Activated CD4-positive, alpha-beta T cell treated with anti-CD3 and anti-CD28 coated beads, Interleukin-2, amount 50 U/mL, for 48 hours (primary cell): ENCODE data around the gene LYST.

Experiments used
- DNase-seq, 2 experiments: peaks; one replicate each; pipeline ENCODE4 v3.0.0-alpha.2; 2020

LYST gene

GRCh38 chr1:235709018-235709417 is 157.7 kb downstream of the LYST start:
- no peak for DNase-seq

GRCh38 chr1:235708390-235708962 is 158.2 kb downstream of the LYST start:
- peak in 1 of 2 experiments; percentile 8 for DNase-seq

GRCh38 chr1:235703506-235703905 is 163.2 kb downstream of the LYST start:
- no peak for DNase-seq

- no peak for DNase-seq
Measured at GRCh38 chr1:235702412-235702811, 164.3 kb downstream of the LYST start.

GRCh38 chr1:235697508-235697907 is 169.2 kb downstream of the LYST start:
- no peak for DNase-seq

- DNase-seq: no peak
Measured at GRCh38 chr1:235689356-235689755, 177.3 kb downstream of the LYST start.

- no peak for DNase-seq
Measured at GRCh38 chr1:235688096-235688495, 178.6 kb downstream of the LYST start.

GRCh38 chr1:235683653-235684052 is 183.1 kb downstream of the LYST start:
- DNase-seq: no peak

GRCh38 chr1:235682216-235682615 is 184.5 kb downstream of the LYST start:
- DNase-seq: no peak

GRCh38 chr1:235679644-235680043 is 187.1 kb downstream of the LYST start:
- DNase-seq: no peak

- no peak for DNase-seq
Measured at GRCh38 chr1:235679005-235679404, 187.7 kb downstream of the LYST start.

- DNase-seq: no peak
Measured at GRCh38 chr1:235675152-235675890, 191.4 kb downstream of the LYST start.

GRCh38 chr1:235673981-235674380 is 192.7 kb downstream of the LYST start:
- DNase-seq: no peak

GRCh38 chr1:235671992-235672391 is 194.7 kb downstream of the LYST start:
- no peak for DNase-seq

GRCh38 chr1:235670157-235670776 is 196.4 kb downstream of the LYST start:
- no peak for DNase-seq

GRCh38 chr1:235669277-235669676 is 197.4 kb downstream of the LYST start:
- DNase-seq: no peak

- no peak for DNase-seq
Measured at GRCh38 chr1:235663628-235664027, 203.1 kb downstream of the LYST start.

GRCh38 chr1:235661568-235661967 is 205.1 kb downstream of the LYST start:
- DNase-seq: no peak

GRCh38 chr1:235659186-235659771 is 207.4 kb downstream of the LYST start:
- DNase-seq: no peak

GRCh38 chr1:235657747-235658526 is 208.8 kb downstream of the LYST start:
- DNase-seq: no peak

GRCh38 chr1:235657269-235657668 is 209.4 kb downstream of the LYST start:
- no peak for DNase-seq

GRCh38 chr1:235652364-235652763 is 214.3 kb downstream of the LYST start:
- no peak for DNase-seq

GRCh38 chr1:235651170-235651806 is 215.4 kb downstream of the LYST start:
- DNase-seq: no peak
